Activated T-cell treated with anti-CD3 and anti-CD28 coated beads for 48 hours (primary cell): ENCODE results near the gene RAD51D.
"Not testable (repeated sequence)": the region's sequence is repeated elsewhere in the genome, so short reads cannot be mapped to it uniquely, and the experiment has no call there.

Experiments
- DNase-seq: peaks from one replicate; pipeline ENCODE4 v3.0.0-alpha.2; 2020; ENCODE audit warnings: low read depth

Gene RAD51D

GRCh38 chr17:35119370-35120165 is at the start of gene RAD51D:
TSS of gene RAD51D (minus strand) at chr17:35119860. CDS start at chr17:35119613, 247 bp downstream.
- peak; percentile 84 for DNase-seq

GRCh38 chr17:35167666-35168065 is 48.0 kb upstream of the RAD51D start:
- DNase-seq = no peak

- no peak for DNase-seq
Measured at GRCh38 chr17:35167046-35167445, 47.4 kb upstream of the RAD51D start.

GRCh38 chr17:35166526-35166925 is 46.9 kb upstream of the RAD51D start:
- DNase-seq = no peak

GRCh38 chr17:35164716-35165115 is 45.1 kb upstream of the RAD51D start:
- no peak for DNase-seq

GRCh38 chr17:35163886-35164285 is 44.2 kb upstream of the RAD51D start:
- DNase-seq = no peak

- DNase-seq = no peak
Measured at GRCh38 chr17:35162755-35163154, 43.1 kb upstream of the RAD51D start.

GRCh38 chr17:35161281-35161761 is 41.7 kb upstream of the RAD51D start:
- DNase-seq = no peak

- DNase-seq = no peak
Measured at GRCh38 chr17:35160354-35161201, 40.9 kb upstream of the RAD51D start.

- DNase-seq = no peak
Measured at GRCh38 chr17:35159940-35160339, 40.3 kb upstream of the RAD51D start.

GRCh38 chr17:35155246-35155645 is 35.6 kb upstream of the RAD51D start:
- DNase-seq = no peak

- DNase-seq = no peak
Measured at GRCh38 chr17:35154196-35155165, 34.8 kb upstream of the RAD51D start.

- DNase-seq = no peak
Measured at GRCh38 chr17:35152421-35153140, 32.9 kb upstream of the RAD51D start.

- DNase-seq = not testable (repeated sequence)
Measured at GRCh38 chr17:35151080-35151479, 31.4 kb upstream of the RAD51D start.

- DNase-seq = no peak
Measured at GRCh38 chr17:35149941-35150340, 30.3 kb upstream of the RAD51D start.

- no peak for DNase-seq
Measured at GRCh38 chr17:35148144-35148543, 28.5 kb upstream of the RAD51D start.

GRCh38 chr17:35147375-35147905 is 27.8 kb upstream of the RAD51D start, which contains the start of gene UNC45B:
TSS of gene UNC45B (plus strand) at chr17:35147817. CDS start at chr17:35148264, 447 bp downstream.
- DNase-seq = no peak

GRCh38 chr17:35146214-35146833 is 26.7 kb upstream of the RAD51D start:
- no peak for DNase-seq

GRCh38 chr17:35144840-35145239 is 25.2 kb upstream of the RAD51D start:
- no peak for DNase-seq

GRCh38 chr17:35142467-35142796 is 22.8 kb upstream of the RAD51D start:
- DNase-seq = no peak
